HepG2 (cell line): ENCODE data around the gene UBL5. TPM values are rescaled to one million over a fixed set of nuclear protein-coding genes. Genes with fewer than 3 reads are reported as not detected.
"Not testable (repeated sequence)": the region's sequence is repeated elsewhere in the genome, so short reads cannot be mapped to it uniquely, and the experiment has no call there.

Experiments
- ATAC-seq: fragments of 200-7000 bp; cut with Tn5 transposase; 3 replicates; pipeline ENCODE4 v1.9.1; 2020; ENCODE audit warnings: mild to moderate bottlenecking, moderate library complexity
- BruUV-seq: library from RNA; stranded (reverse); fragments of 400-500 nt; replicated peaks from 2 replicates; lab custom pipeline; 2021; lab: Mats Ljungman, UMichigan
- CTCF ChIA-PET: fragments of 300-600 bp; formaldehyde crosslinking; extraction: SDS; loops from one replicate; lab custom pipeline; 2021; ENCODE audit warnings: low total read pairs, inconsistent platforms, low intra/inter-chr PET ratio; lab: Yijun Ruan, JAX
- POLR2A ChIA-PET: fragments of 350-600 bp; sonication (Branson Sonifier 250); formaldehyde crosslinking; loops from one replicate; lab custom pipeline; 2020; ENCODE audit warnings: antibody characterized with exemption, inconsistent platforms; lab: Yijun Ruan, JAX
- DNase-seq: peaks from one replicate; pipeline ENCODE4 v3.0.0-alpha.2; 2015; ENCODE audit warnings: low spot score
- FAIRE-seq: peaks from 3 replicates; lab custom pipeline; 2011; peaks lifted over from hg19 to GRCh38; lab: Jason Lieb, UNC
- H2AFZ ChIP-seq: one replicate; pipeline ENCODE4 v1.6.1; 2011; ENCODE audit warnings: low read length, inconsistent platforms
- H3K27ac ChIP-seq: fragments of 300-600 bp; 3 replicates; pipeline ENCODE4 v1.8.0; 2011; ENCODE audit warnings: mixed run types, mild to moderate bottlenecking, mixed read lengths, low read length, inconsistent platforms; ENCODE audit not compliant: insufficient read depth; ENCODE audit errors: extremely low read length
- H3K27me3 ChIP-seq, 2 experiments: fragments of 200-600 bp in 1 of 2; 2 replicates in 1 of 2; 3 replicates in 1 of 2; pipeline versions ENCODE4 v1.6.0 to v1.8.0; 2011; ENCODE audit warnings: low read length in 2 of 2, mild to moderate bottlenecking in 2 of 2, moderate library complexity in 2 of 2, inconsistent platforms in 1 of 2; ENCODE audit not compliant: insufficient read depth in 2 of 2, control insufficient read depth in 1 of 2
- H3K36me3 ChIP-seq, 2 experiments: fragments of 200-600 bp in 1 of 2; replicated peaks in 1 of 2; 2 replicates in 1 of 2; 3 replicates in 1 of 2; pipeline versions ENCODE4 v1.5.1 to v1.8.0; 2011; ENCODE audit warnings: low read length in 2 of 2, inconsistent platforms in 1 of 2; ENCODE audit not compliant: insufficient read depth in 2 of 2, control insufficient read depth in 1 of 2
- H3K4me1 ChIP-seq: 2 replicates; pipeline ENCODE4 v1.5.1; 2012; ENCODE audit warnings: low read length, inconsistent platforms; ENCODE audit not compliant: insufficient read depth
- H3K4me2 ChIP-seq: 2 replicates; pipeline ENCODE4 v1.6.0; 2011; ENCODE audit warnings: low read depth, low read length, inconsistent platforms
- H3K4me3 ChIP-seq, 3 experiments: fragments of 200-600 bp in 1 of 3; sonication (generic), shearing (Covaris generic) in 1 of 3; replicated peaks in 1 of 3; 2 replicates each; pipeline ENCODE4 v1.5.1; 2011 to 2016; ENCODE audit warnings: low read length in 3 of 3, inconsistent platforms in 2 of 3, low read depth in 2 of 3, mild to moderate bottlenecking in 2 of 3, control low read depth in 1 of 3, mixed read lengths in 1 of 3; ENCODE audit not compliant: insufficient read depth in 1 of 3
- H3K79me2 ChIP-seq: one replicate; pipeline ENCODE4 v1.6.1; 2011; ENCODE audit warnings: low read length, inconsistent platforms; ENCODE audit not compliant: insufficient read depth
- H3K9ac ChIP-seq: 2 replicates; pipeline ENCODE4 v1.6.0; 2011; ENCODE audit warnings: mild to moderate bottlenecking, low read depth, low read length, inconsistent platforms; ENCODE audit not compliant: insufficient read depth
- H3K9me3 ChIP-seq: 2 replicates; pipeline ENCODE4 v1.5.1; 2012; ENCODE audit warnings: mild to moderate bottlenecking, low read length
- H4K20me1 ChIP-seq: 2 replicates; pipeline ENCODE4 v1.6.0; 2011; ENCODE audit warnings: inconsistent platforms, mild to moderate bottlenecking, low read length, moderate library complexity; ENCODE audit not compliant: insufficient read depth
- ELF3 ChIP-seq: IDR thresholded peaks from 2 replicates; pipeline ENCODE4 v1.6.1; 2016; ENCODE audit warnings: missing genetic modification reagents, missing compliant biosample characterization
- ZFX ChIP-seq: sonication (generic); formaldehyde crosslinking; IDR thresholded peaks from 2 replicates; pipeline ENCODE4 v1.4.0; 2020; ENCODE audit warnings: mild to moderate bottlenecking, low read depth, missing genetic modification reagents, moderate library complexity
- WGBS: methylation state at CpG from one replicate; pipeline ENCODE4 v1.1.6; 2017; ENCODE audit warnings: low lambda C conversion rate; 5-methylcytosine and 5-hydroxymethylcytosine counted together
- in situ Hi-C: cut with HindIII; loops from 2 replicates; pipeline ENCODE4 v1.10.0; 2017; ENCODE audit warnings: low pct_unique_long_range_greater_than_20kb; ENCODE audit not compliant: extremely low pct_ligation_motif_present
- intact Hi-C: fragments of 100-400 bp; cut with micrococcal nuclease; formaldehyde crosslinking; loops from one replicate; pipeline ENCODE4 v1.10.0; 2022; ENCODE audit not compliant: unreplicated experiment
- polyA plus RNA-seq, 8 experiments: library from polyadenylated mRNA; depleted of rRNA in 3 of 8; stranded (reverse) in 7 of 8; unstranded in 1 of 8; fragments of >200 nt; fragmentation: Illumina TruSeq in 4 of 8; extraction: Trizol in 4 of 8; gene quantifications; 2 replicates each; pipeline versions ENCODE4 v1.2.1 to v1.2.3, GENCODE V29; 2011 to 2016; ENCODE audit warnings: low read depth in 4 of 8, missing spikeins in 1 of 8, mixed read lengths in 1 of 8; ENCODE audit not compliant: insufficient read depth in 1 of 8
- total RNA-seq, 5 experiments: library from RNA; depleted of rRNA; stranded (reverse); fragments of >200 nt; fragmentation: Illumina TruSeq; extraction: Trizol; gene quantifications; 2 replicates each; pipeline ENCODE4 v1.2.3, GENCODE V29; 2016; ENCODE audit warnings: low read depth in 1 of 5

The UBL5 gene
- total and polyA plus RNA-seq, 2 of the 13 experiments (the other 11 are each of a cell fraction or from before 2014, with no cell fraction given): 373 to 487 TPM

DNA sequence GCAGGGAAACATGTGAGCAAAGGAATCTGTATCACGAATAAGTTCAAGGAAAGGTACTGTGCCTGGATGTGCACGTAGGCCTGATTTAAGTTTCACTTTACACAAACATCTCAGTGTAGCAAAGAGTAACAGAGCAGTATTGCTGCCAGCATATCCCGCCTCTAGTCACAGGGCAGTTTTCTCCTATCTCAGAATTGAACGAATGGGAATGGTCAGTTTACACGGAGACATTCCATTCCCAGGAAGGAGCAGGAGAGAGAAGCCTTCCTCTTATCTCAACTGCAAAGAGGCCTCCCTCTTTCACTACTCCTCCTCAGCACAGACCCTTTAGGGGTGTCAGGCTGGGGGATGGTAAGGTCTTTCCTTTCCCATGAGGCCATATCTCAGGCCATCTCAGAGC, 38.1 kb upstream of the UBL5 start:
- H3K79me2 ChIP-seq, H3K27ac ChIP-seq, FAIRE-seq, DNase-seq, H4K20me1 ChIP-seq, H3K9me3 ChIP-seq, H3K36me3 ChIP-seq, ATAC-seq, H3K27me3 ChIP-seq, intact Hi-C loops, POLR2A ChIA-PET, BruUV-seq: not testable (repeated sequence)
- peak overlapping the region; percentile 46 to 65 (median 52); a peak in 5 of 6 replicates for H3K4me3 ChIP-seq
- in situ Hi-C loops: loop anchor here (25.0 kb wide), 1 partner anchor 652 kb away; the partner anchor contains the start of genes OR7G3 and ZNF317
- H3K4me2 ChIP-seq: peak overlapping the region; percentile 90
- H2AFZ ChIP-seq: peak overlapping the region; percentile 83
- CTCF ChIA-PET: interaction anchor here (1.7 to 2.7 kb wide), 2 partner anchors 164 to 203 kb away, joined by 3 to 31 read pairs; no protein-coding TSS in a partner anchor
- WGBS: 3% methylated on average over 5 of the region's 5 CpGs
- 0 out of 2 replicates have a peak, but pooled peaks have one; percentile 38 for TF ChIP-seq ZFX (CRISPR knock-in tag)
- TF ChIP-seq ELF3 (CRISPR knock-in tag): 0 out of 2 replicates have a peak, but pooled peaks have one; percentile 4
- peak overlapping the region; percentile 56 for H3K9ac ChIP-seq
- H3K4me1 ChIP-seq: peaks cover 27% of the 10 kb centered on the region

DNA sequence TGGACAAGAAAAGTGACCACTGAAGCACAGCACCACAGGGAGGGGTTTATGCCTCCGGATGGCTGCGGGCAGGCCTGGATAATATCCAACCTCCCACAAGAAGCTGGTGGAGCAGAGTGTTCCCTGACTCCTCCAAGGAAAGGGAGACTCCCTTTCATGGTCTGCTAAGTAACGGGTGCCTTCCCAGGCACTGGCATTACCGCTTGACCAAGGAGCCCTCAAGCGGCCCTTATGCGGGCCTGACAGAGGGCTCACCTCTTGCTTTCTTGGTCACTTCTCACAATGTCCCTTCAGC, 36.7 kb upstream of the UBL5 start:
- H3K9ac ChIP-seq, ATAC-seq, H3K9me3 ChIP-seq, POLR2A ChIA-PET, H4K20me1 ChIP-seq, DNase-seq, BruUV-seq, H2AFZ ChIP-seq, H3K36me3 ChIP-seq, H3K79me2 ChIP-seq, H3K27ac ChIP-seq, H3K27me3 ChIP-seq, FAIRE-seq: not testable (repeated sequence)
- intact Hi-C loops (loop anchor here (2.0 to 10.0 kb wide), 2 partner anchors 476 to 654 kb away; no protein-coding TSS in a partner anchor), in situ Hi-C loops (loop anchor here (5.0 to 25.0 kb wide), 2 partner anchors 164 to 654 kb away; partner anchors contain the start of genes OR7G3 and ZNF317)
- peaks cover 27% of the 10 kb centered on the region for H3K4me1 ChIP-seq
- CTCF ChIA-PET: interaction anchor here (0.6 to 2.7 kb wide), 2 partner anchors 165 to 168 kb away, joined by 3 to 31 read pairs; no protein-coding TSS in a partner anchor
- peak overlapping the region; percentile 90 for H3K4me2 ChIP-seq
- peak overlapping the region in 2 of 3 experiments; percentile 75 to 78; a peak in 4 of 6 replicates for H3K4me3 ChIP-seq
- 57% methylated on average over 6 of the region's 6 CpGs for WGBS
